B cell (primary cell): ENCODE data around the gene C19orf12. TPM values are rescaled to one million over a fixed set of nuclear protein-coding genes. Genes with fewer than 3 reads are reported as not detected.

ENCODE experiments used
- ATAC-seq: fragments of 200-7000 bp; cut with Tn5 transposase; one replicate; pipeline ENCODE4 v1.10.0; 2021; ENCODE audit warnings: low read depth, mild to moderate bottlenecking, moderate number of reproducible peaks, moderate library complexity
- CTCF ChIA-PET: fragments of 350-600 bp; sonication (Branson Sonifier 250); formaldehyde crosslinking; loops from one replicate; lab custom pipeline; 2021; ENCODE audit warnings: antibody characterized with exemption, inconsistent platforms; lab: Charles Lee
- POLR2A ChIA-PET: fragments of 350-600 bp; sonication (Branson Sonifier 250); formaldehyde crosslinking; loops from one replicate; lab custom pipeline; 2021; ENCODE audit warnings: antibody characterized with exemption; lab: Charles Lee
- DNase-seq: peaks from one replicate; pipeline ENCODE4 v3.0.0; 2013
- H2AFZ ChIP-seq: 2 replicates; pipeline ENCODE4 v1.6.1; 2012; ENCODE audit warnings: mild to moderate bottlenecking, low read depth, low read length; ENCODE audit not compliant: insufficient read depth, poor library complexity, severe bottlenecking
- H3K27ac ChIP-seq, 2 donors: 1 replicate in 1 of 2; 2 replicates in 1 of 2; pipeline ENCODE4 v1.5.1; 2012 to 2013; ENCODE audit warnings: low read length in 2 of 2, mild to moderate bottlenecking in 2 of 2, moderate library complexity in 1 of 2
- H3K27me3 ChIP-seq, 4 experiments: fragments of 200-600 bp in 1 of 4; sonication (generic) in 1 of 4; replicated peaks in 1 of 4; 1 replicate in 2 of 4; 2 replicates in 2 of 4; pipeline versions ENCODE4 v1.6.1 to v1.7.0; 2013 to 2016; ENCODE audit warnings: low read length in 3 of 4, mild to moderate bottlenecking in 2 of 4, mixed read lengths in 1 of 4, moderate library complexity in 1 of 4; ENCODE audit not compliant: insufficient read depth in 4 of 4, control insufficient read depth in 3 of 4; ENCODE audit errors: control extremely low read depth in 1 of 4
- H3K36me3 ChIP-seq, 2 experiments: replicated peaks in 1 of 2; 1 replicate in 1 of 2; 2 replicates in 1 of 2; pipeline versions ENCODE4 v1.6.1 to v1.7.1; 2013; ENCODE audit warnings: low read length in 1 of 2; ENCODE audit not compliant: insufficient read depth in 2 of 2, control insufficient read depth in 1 of 2; ENCODE audit errors: control extremely low read depth in 1 of 2, extremely low read depth in 1 of 2
- H3K4me1 ChIP-seq, 2 donors: fragments of 200-600 bp in 1 of 2; sonication (generic) in 1 of 2; 1 replicate in 1 of 2; 2 replicates in 1 of 2; pipeline versions ENCODE4 v1.5.1 to v1.6.1; 2013 to 2017; ENCODE audit warnings: low read length in 2 of 2; ENCODE audit not compliant: control insufficient read depth in 2 of 2, insufficient read depth in 2 of 2
- H3K4me2 ChIP-seq: replicated peaks from 2 replicates; pipeline ENCODE3; 2012; ENCODE audit warnings: mild to moderate bottlenecking, low read depth, low read length; ENCODE audit not compliant: poor library complexity, severe bottlenecking
- H3K4me3 ChIP-seq, 5 experiments: fragments of 200-600 bp in 1 of 5; sonication (generic) in 1 of 5; 1 replicate in 3 of 5; 2 replicates in 2 of 5; pipeline versions ENCODE4 v1.5.1 to v1.7.0; 2011 to 2016; ENCODE audit warnings: low read length in 4 of 5, mild to moderate bottlenecking in 4 of 5, low read depth in 2 of 5, control low read depth in 1 of 5, moderate library complexity in 1 of 5; ENCODE audit not compliant: insufficient read depth in 1 of 5; ENCODE audit errors: control extremely low read depth in 1 of 5, extremely low read depth in 1 of 5
- H3K79me2 ChIP-seq: fragments of 200-600 bp; sonication (generic); one replicate; pipeline ENCODE4 v1.6.0; 2016; ENCODE audit warnings: low read length; ENCODE audit not compliant: control insufficient read depth, insufficient read depth
- H3K9ac ChIP-seq: fragments of 200-600 bp; sonication (generic); 2 replicates; pipeline ENCODE4 v1.6.1; 2017; ENCODE audit warnings: mild to moderate bottlenecking, low read length, moderate library complexity
- H3K9me3 ChIP-seq, 3 donors: one replicate each; pipeline versions ENCODE4 v1.6.1 to v1.7.1; 2013; ENCODE audit warnings: low read length in 2 of 3; ENCODE audit not compliant: control insufficient read depth in 2 of 3, insufficient read depth in 1 of 3; ENCODE audit errors: control extremely low read depth in 1 of 3
- H4K20me1 ChIP-seq: 2 replicates; pipeline ENCODE4 v1.6.0; 2012; ENCODE audit warnings: mild to moderate bottlenecking, low read length; ENCODE audit not compliant: insufficient read depth, control insufficient read depth, poor library complexity, severe bottlenecking
- H3K27ac Mint-ChIP-seq: one replicate; pipeline ENCODE4 v1.8.0; 2021; ENCODE audit warnings: mixed read lengths
- H3K27me3 Mint-ChIP-seq: one replicate; pipeline ENCODE4 v1.8.0; 2021; ENCODE audit warnings: mixed read lengths
- H3K4me1 Mint-ChIP-seq: one replicate; pipeline ENCODE4 v1.8.0; 2021; ENCODE audit warnings: mixed read lengths
- H3K4me3 Mint-ChIP-seq: one replicate; pipeline ENCODE4 v1.8.0; 2021; ENCODE audit warnings: mixed read lengths
- H3K9me3 Mint-ChIP-seq: one replicate; pipeline ENCODE4 v1.8.0; 2022; ENCODE audit warnings: mixed read lengths; ENCODE audit not compliant: insufficient read depth
- EZH2 ChIP-seq: IDR thresholded peaks from 2 replicates; pipeline ENCODE4 v1.6.1; 2012; ENCODE audit warnings: borderline replicate concordance, low read depth, mild to moderate bottlenecking, moderate library complexity, low read length; ENCODE audit not compliant: insufficient read depth, poor library complexity, severe bottlenecking
- WGBS: methylation state at CpG from one replicate; pipeline ENCODE4 v1.1.5; 2013; ENCODE audit warnings: missing lambda C conversion rate; ENCODE audit not compliant: insufficient coverage; 5-methylcytosine and 5-hydroxymethylcytosine counted together
- intact Hi-C: fragments of 100-400 bp; cut with micrococcal nuclease; formaldehyde crosslinking; loops from one replicate; pipeline ENCODE4 v1.10.0; 2022
- polyA plus RNA-seq: library from polyadenylated mRNA; depleted of rRNA; stranded (reverse); fragments of >200 nt; gene quantifications from 2 replicates; pipeline ENCODE4 v1.2.3, GENCODE V29; 2012
- total RNA-seq, 2 donors: library from RNA; stranded (reverse); fragments of 120-200 nt in 1 of 2; gene quantifications; 1 replicate in 1 of 2; 2 replicates in 1 of 2; pipeline versions ENCODE4 v1.2.3 to v1.2.4, GENCODE V29; 2013 to 2022
- TF ChIP-seq, protein P1 (sequence below): fragments of 200-600 bp; IDR thresholded peaks from one replicate; pipeline ENCODE4 v1.8.0; 2022; ENCODE audit warnings: antibody characterized with exemption, mild to moderate bottlenecking

Gene C19orf12
- total and polyA plus RNA-seq, 2 donors (not counting 1 experiment from before 2014, with no cell fraction given): 12.6 to 29.4 TPM

DNA sequence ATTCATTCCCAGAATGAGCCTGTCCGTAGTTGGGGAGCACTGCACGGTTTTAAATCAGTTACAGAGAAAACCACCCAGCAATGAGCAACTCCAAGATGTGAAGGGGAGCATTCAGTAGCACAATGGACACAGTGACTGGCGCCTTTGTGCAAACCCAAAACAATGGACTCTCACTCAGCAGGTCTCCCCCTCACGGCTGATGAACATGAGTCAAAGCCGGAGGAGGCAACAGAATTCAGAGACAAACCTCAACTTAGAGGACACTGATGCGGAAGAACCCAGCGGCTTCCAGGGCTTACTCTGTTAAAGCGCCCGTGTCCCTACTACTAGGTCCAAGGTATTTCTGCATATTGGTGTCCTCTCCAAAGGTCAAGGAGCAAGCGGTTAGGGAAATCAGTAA is 32.1 kb downstream of the C19orf12 start:
- no peak overlapping the region for H3K4me3 ChIP-seq
- Mint-ChIP-seq H3K4me1 (peaks cover 24% of the 10 kb centered on the region), H3K27me3 (no peaks in the 10 kb centered on the region), H3K27ac (no peak overlapping the region), H3K9me3 (no peaks in the 10 kb centered on the region), H3K4me3 (no peak overlapping the region)
- peaks cover 30 to 39% of the 10 kb centered on the region in 2 donors for H3K4me1 ChIP-seq
- H2AFZ ChIP-seq: no peak overlapping the region
- no peak overlapping the region for H3K4me2 ChIP-seq
- H3K9ac ChIP-seq: no peak overlapping the region
- intact Hi-C loops: no loop called here
- H3K27me3 ChIP-seq: no peaks in the 10 kb centered on the region
- ChIA-PET CTCF (no interaction called here), POLR2A (no interaction called here)
- ATAC-seq (no peak), DNase-seq (no peak)
- no peak overlapping the region for H3K27ac ChIP-seq
- no peaks in the 10 kb centered on the region for H3K9me3 ChIP-seq
- TF ChIP-seq, protein P1, sequence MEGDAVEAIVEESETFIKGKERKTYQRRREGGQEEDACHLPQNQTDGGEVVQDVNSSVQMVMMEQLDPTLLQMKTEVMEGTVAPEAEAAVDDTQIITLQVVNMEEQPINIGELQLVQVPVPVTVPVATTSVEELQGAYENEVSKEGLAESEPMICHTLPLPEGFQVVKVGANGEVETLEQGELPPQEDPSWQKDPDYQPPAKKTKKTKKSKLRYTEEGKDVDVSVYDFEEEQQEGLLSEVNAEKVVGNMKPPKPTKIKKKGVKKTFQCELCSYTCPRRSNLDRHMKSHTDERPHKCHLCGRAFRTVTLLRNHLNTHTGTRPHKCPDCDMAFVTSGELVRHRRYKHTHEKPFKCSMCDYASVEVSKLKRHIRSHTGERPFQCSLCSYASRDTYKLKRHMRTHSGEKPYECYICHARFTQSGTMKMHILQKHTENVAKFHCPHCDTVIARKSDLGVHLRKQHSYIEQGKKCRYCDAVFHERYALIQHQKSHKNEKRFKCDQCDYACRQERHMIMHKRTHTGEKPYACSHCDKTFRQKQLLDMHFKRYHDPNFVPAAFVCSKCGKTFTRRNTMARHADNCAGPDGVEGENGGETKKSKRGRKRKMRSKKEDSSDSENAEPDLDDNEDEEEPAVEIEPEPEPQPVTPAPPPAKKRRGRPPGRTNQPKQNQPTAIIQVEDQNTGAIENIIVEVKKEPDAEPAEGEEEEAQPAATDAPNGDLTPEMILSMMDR: no peak
- TF ChIP-seq EZH2: no peak
- H4K20me1 ChIP-seq: no peaks in the 10 kb centered on the region
- WGBS: 90% methylated on average over 6 of the region's 10 CpGs
- H3K79me2 ChIP-seq: peaks cover 3% of the 10 kb centered on the region
- H3K36me3 ChIP-seq: no peaks in the 10 kb centered on the region

DNA sequence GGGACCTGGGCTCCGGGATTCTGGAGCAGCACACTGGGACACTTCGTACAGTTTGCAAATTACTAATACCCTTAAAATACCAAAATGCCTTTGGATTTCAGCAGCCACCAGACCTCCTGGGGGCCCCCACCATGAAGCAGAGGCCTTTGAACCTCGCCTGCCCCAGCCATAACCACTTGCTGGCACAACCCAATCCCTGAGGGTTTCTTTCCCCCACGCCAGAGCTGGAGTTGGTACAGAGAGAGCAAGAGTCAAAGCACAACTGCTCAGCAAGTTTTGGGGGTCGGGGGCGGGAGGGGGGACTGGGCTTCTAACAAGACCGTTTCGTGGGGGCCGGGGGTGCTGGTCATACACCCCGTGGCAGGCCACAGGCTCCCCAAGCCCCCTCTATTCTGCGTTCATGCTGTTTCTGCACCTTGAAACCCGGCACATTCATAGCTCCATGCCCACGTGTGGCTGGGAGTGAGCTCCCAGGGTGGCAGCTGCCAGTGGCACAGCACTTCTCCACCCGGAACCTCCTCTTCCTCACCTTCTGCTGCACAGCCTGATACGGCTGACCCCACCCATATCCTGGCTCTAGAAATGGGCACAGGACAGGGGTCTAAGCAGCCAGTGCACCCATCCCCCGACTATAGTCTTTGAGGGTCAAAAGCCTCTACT is 32.7 kb downstream of the C19orf12 start:
- Mint-ChIP-seq H3K27me3 (no peaks in the 10 kb centered on the region), H3K27ac (no peak overlapping the region), H3K4me1 (peaks cover 25% of the 10 kb centered on the region), H3K4me3 (no peak overlapping the region), H3K9me3 (no peaks in the 10 kb centered on the region)
- 93% methylated on average over 13 of the region's 16 CpGs for WGBS
- Histone ChIP-seq H3K9ac (no peak overlapping the region), H3K27me3 (no peaks in the 10 kb centered on the region), H3K27ac (no peak overlapping the region), H3K4me3 (no peak overlapping the region), H4K20me1 (no peaks in the 10 kb centered on the region), H3K4me2 (no peak overlapping the region), H2AFZ (no peak overlapping the region), H3K9me3 (no peaks in the 10 kb centered on the region), H3K79me2 (peaks cover 7% of the 10 kb centered on the region), H3K4me1 (peaks cover 30 to 40% of the 10 kb centered on the region in 2 donors), H3K36me3 (no peaks in the 10 kb centered on the region)
- intact Hi-C loops: no loop called here
- TF ChIP-seq, protein P1: no peak
- no peak for TF ChIP-seq EZH2
- ChIA-PET CTCF (interaction anchor here (1.0 to 1.4 kb wide), 3 partner anchors 8 to 17 kb away, joined by 3 to 4 read pairs (median 4); partner anchors contain the start of gene PLEKHF1), POLR2A (no interaction called here)
- no peak for DNase-seq
- no peak for ATAC-seq
